PC-9 (cell line): ENCODE results near the gene PHF21A.

Source experiments
- EZH2 ChIP-seq: fragments of 200-600 bp; sonication (generic); IDR thresholded peaks from 2 replicates; pipeline ENCODE4 v1.8.0; 2017; ENCODE audit warnings: antibody characterized with exemption, low read depth
- TF ChIP-seq, protein P1 (sequence below): fragments of 200-600 bp; sonication (generic); conservative IDR thresholded peaks from 2 replicates; pipeline ENCODE4 v1.6.1; 2017; ENCODE audit warnings: mixed run types, antibody characterized with exemption, mild to moderate bottlenecking, moderate library complexity

DNA sequence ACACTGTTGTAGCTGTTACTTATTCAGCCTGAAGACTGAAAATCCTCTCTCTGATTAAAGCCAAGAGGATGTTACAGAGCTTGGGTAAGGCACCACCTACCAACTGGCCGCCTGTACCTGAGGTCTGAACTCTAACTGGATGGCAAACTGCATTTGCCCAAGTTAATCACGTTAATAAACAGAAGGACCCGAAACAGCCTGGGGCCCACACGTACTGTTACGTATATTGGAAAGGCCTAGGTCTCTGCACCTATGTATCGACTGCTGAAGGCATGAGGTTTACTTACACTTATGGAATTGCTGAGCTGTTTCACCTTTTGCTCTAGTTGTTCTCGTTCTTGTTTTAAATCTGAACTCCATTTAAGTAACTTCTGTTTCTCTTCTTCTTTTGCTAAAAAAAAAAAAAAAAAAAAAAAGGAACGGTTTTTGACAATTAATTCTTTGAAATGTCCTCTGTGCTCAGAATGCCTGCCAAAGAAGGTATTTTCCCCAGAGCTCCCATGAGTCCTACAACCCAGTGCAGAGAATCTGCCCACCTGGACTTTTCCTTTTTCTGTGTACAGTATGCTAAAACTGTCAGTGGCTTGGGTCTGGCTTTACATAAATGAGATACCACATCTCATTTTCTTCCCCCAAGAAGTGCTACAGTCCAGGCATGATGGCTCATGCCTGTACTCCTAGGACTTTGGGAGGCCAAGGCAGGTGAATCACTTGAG lies 185.7 kb downstream of the PHF21A start:
- TF ChIP-seq, protein P1, sequence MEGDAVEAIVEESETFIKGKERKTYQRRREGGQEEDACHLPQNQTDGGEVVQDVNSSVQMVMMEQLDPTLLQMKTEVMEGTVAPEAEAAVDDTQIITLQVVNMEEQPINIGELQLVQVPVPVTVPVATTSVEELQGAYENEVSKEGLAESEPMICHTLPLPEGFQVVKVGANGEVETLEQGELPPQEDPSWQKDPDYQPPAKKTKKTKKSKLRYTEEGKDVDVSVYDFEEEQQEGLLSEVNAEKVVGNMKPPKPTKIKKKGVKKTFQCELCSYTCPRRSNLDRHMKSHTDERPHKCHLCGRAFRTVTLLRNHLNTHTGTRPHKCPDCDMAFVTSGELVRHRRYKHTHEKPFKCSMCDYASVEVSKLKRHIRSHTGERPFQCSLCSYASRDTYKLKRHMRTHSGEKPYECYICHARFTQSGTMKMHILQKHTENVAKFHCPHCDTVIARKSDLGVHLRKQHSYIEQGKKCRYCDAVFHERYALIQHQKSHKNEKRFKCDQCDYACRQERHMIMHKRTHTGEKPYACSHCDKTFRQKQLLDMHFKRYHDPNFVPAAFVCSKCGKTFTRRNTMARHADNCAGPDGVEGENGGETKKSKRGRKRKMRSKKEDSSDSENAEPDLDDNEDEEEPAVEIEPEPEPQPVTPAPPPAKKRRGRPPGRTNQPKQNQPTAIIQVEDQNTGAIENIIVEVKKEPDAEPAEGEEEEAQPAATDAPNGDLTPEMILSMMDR = no peak
- TF ChIP-seq EZH2 = no peak
